NOMO-1 treated with dmso at 0.1 percent for 144 hours (cell line): ENCODE results near the gene CXorf51A.
"Not testable (repeated sequence)": the region's sequence is repeated elsewhere in the genome, so short reads cannot be mapped to it uniquely, and the experiment has no call there.

Source experiments
- DNase-seq: peaks from one replicate; lab custom pipeline; 2025; ENCODE audit not compliant: unreplicated experiment; lab: John Stamatoyannopoulos, UW

The CXorf51A gene

DNA sequence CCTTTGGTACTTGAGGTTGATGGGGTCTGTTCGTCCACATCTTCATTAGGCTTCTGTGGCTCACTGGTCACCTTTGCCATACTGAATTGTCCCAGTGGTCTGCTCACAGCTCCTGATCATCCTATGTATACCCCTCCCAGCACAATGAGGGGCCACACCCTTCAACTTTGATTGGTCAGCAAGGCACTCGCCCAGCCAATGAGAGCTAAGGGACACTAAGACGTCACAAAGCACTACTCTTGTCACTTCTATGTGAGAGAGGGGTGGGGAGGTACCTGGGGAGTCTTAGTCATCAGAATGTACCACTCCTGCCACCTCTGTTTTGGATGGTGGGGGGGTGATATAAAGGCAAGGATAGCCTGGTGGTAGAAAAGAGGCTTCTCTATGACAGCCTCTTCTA lies at the start of gene CXorf51A:
CXorf51A (minus strand) TSS at position 101 of the 400 bp plus-strand sequence; CDS start at position 80, 21 bp downstream.
- DNase-seq: not testable (repeated sequence)

DNA sequence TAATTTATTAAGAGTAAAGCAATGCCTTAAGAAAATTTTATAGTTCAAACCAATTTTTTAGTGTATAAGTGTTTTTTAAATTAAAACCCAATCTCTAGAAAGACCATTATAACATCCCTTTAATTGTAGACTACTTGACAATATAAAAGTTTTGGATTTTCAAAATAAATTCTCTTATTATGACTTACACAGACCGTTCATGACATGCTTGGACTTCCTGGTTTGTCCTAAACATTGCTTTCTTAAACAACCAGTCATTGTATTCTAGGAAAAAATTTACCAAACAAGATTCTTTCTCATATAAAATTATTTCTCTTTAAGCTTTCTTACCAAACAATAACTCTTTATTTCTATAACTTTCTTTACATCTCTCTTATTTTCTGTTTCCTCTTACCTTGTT lies 49.0 kb upstream of the CXorf51A start:
- DNase-seq: no peak

DNA sequence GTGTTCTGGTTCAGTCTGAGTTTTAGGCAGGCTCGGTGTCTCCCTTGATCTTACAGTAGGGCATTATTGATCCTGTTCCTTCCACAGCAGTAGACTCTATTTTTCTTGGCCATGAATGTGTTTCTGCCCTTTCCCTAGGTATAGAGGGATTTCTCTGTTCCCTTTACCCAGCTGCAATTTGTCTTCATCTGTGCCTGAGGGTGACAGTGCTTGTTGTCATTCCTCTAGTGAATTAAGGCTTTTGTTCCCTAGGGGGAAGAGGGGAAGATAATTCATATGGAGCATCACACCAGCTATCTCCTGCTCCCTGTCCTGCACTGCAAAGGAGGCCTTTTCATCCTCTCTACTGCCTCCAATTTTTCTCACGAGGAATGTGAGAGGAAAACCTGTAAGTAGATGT lies 39.7 kb upstream of the CXorf51A start:
- DNase-seq: no peak

DNA sequence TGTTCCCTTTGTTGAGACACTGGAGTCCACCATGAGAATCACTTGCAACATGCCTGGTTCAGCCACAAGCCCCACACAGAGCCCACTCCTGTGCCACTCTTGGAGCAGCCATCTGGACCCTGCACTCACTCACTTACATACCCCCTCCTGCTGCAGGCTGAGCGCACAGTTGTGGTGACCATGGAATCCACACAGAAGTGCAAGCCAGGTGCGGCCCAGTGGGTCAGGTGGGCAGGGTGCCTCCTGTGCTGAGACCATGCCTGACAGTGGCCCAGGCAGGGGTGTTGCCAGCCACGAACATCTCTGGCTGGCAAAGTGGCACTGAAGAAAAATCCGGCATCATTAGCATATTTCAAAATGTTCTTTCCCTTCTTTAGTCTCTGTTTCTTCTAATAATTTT lies 17.4 kb upstream of the CXorf51A start:
- no peak for DNase-seq

DNA sequence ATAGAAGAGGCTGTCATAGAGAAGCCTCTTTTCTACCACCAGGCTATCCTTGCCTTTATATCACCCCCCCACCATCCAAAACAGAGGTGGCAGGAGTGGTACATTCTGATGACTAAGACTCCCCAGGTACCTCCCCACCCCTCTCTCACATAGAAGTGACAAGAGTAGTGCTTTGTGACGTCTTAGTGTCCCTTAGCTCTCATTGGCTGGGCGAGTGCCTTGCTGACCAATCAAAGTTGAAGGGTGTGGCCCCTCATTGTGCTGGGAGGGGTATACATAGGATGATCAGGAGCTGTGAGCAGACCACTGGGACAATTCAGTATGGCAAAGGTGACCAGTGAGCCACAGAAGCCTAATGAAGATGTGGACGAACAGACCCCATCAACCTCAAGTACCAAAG lies 5.1 kb downstream of the CXorf51A start, which contains the start of gene CXorf51B:
CXorf51B (plus strand) TSS at position 301 of the 400 bp plus-strand sequence; CDS start at position 322, 21 bp downstream.
- DNase-seq: not testable (repeated sequence)
